Left kidney (tissue), 2 donors: Measurements from ENCODE around the gene TTC33. TPM values are rescaled to one million over a fixed set of nuclear protein-coding genes. Genes with fewer than 3 reads are reported as not detected.

Experiments
- DNase-seq: peaks from one replicate; pipeline ENCODE4 v3.0.0-alpha.2; 2013
- polyA plus RNA-seq: library from polyadenylated mRNA; unstranded; fragments of 120-200 nt; gene quantifications from one replicate; pipeline ENCODE4 v1.2.1, GENCODE V29; 2013; ENCODE audit not compliant: insufficient read length

Gene TTC33
- polyA plus RNA-seq, 1 donor: 39.5 TPM

DNA sequence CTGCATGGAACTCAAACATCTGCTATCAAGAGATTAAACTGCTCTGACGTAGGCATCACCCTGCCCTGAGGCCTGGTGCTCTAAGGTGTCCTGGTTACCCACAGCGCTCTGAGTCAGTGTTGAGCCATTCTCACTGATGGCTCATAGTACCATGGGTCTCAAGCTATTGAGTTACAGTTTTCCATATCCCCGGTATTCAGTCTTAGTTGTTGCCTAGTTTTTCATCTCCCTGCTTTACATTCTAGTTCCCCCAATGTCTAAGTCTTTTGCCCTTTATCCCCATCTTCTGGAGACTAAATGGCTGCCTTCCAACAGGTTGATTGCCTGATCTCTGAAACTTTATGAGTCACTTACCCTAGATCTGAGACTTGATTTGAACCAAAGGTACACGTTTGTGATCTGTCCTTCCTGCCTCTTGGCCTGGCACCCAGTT lies 237.3 kb downstream of the TTC33 start:
- DNase-seq: no peak

DNA sequence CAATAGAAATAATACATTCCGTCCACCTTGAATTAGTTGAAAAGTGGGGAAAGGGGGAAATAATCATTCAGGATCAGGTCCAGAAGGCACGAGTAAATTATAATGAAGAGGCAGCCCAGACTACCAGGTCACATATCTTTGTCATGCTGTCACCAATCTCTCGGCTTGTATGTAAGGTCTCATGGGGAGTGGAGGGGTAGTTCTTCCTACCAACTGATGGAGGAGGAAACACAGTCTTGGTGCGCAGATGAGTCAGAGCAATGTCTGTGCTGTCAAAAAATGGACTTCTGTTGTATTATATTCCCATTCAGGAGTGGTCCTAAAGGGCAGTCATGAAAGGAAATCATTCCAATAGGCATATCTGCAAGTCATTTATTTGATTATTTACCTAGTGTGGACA lies 240.3 kb downstream of the TTC33 start:
- no peak for DNase-seq

DNA sequence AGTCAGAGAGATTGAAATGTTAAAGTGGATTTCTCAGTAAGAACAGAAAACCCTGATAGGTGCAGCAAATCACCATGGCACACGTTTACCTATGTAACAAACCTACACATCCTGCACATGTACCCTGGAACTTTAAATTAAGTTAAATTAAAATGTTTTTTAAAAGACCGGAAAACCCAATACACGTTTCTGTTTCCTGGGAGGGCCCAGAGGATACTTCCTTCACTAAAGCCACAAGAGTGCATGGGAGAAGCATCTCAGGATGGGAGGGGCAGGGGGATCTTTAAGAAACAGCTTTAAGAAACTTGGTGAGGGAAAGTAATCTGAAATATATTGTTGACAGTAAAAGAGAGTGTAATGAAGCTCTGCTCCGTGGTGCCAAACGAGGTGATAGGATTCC lies 240.8 kb downstream of the TTC33 start:
- no peak for DNase-seq

DNA sequence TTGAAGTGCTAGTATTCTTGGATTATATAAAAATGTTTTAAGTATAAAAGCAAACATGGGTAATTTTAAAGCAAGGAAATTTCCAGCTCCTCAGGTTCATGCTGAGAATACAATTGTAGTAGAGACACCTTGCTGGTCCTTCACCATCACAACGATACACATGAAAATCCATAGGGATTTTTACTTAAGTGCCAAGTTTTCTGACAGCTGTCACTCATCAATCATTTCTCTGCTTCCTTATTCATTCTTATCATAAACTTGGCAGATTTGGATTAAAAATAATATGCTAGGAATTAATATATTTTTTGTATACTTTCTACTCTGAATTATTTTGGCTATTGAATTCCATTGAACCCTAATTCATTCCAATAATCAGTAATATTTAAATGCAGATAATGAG lies 244.0 kb downstream of the TTC33 start:
- no peak for DNase-seq

DNA sequence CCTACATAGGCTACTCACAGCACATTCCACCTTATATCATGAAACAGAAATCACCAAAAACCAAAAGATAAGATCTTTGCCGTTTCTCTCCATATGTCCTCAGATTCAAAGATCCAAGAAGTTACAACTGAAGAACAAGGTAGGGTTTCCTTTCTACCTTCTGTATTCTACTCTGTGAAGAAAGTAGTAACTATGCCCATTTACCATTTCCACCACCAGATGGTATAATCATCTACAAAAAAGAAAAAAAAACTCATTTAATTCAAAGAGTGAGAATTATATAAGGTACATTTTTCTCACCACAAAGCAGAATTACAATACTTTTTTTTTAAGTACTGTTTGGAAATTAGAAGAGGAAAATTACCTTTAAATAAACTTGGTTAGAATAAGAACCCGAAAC lies 248.7 kb downstream of the TTC33 start:
- no peak for DNase-seq

DNA sequence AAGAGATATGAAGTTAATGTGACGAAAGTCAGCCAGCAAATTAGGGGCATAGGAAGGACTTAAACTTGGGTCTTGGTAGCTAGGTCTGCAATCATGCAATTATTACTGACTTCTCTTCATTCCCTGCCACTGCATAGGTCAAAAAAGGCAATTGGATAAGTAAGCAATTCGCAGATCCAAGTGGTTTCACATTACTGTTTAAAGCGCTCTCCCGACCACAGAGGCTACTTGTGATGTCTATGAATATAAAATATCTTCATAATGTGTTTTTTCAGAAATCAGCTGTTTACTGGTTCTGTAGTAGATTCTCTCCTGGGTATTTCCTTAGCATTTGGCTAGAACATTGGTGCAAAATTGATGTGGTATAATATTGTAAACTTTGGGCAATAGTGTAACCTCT lies 250.7 kb downstream of the TTC33 start:
- DNase-seq: no peak

DNA sequence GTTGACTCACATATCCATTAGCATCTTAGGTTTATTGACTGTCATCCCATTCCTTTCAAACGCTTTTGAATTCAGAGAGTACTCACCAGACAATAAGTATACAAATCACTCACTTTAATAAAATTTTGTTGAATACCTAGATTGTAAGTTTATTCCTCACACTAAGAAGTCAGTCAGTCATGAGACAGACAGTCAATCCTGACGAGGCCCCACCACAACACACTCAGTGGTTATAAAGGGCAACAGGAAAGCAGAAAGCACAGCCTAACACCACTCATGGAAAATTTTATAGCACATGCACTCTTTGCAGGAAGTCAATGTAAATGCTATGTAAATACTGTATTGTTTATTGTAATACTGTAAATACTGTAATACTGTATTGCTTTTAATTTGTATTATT lies 252.3 kb downstream of the TTC33 start:
- DNase-seq: no peak

DNA sequence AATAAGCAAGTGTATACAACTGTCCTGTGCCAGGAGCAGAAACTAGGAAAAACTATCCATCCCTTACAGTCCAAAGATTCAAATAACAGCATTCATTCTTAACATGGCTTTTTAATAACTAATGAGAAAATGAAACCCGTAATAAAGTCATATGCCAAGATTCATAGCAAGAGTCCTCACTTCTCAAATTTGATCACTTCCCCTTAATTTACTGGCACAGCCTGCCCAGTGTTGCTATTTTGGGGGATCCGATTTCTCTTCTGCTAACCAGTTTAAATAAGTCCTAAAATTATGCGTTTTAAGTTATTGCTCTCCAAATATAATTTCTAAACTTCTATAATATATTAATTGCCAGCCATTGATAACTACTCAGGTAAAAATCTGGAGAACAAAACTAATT lies 253.0 kb downstream of the TTC33 start:
- DNase-seq: no peak

DNA sequence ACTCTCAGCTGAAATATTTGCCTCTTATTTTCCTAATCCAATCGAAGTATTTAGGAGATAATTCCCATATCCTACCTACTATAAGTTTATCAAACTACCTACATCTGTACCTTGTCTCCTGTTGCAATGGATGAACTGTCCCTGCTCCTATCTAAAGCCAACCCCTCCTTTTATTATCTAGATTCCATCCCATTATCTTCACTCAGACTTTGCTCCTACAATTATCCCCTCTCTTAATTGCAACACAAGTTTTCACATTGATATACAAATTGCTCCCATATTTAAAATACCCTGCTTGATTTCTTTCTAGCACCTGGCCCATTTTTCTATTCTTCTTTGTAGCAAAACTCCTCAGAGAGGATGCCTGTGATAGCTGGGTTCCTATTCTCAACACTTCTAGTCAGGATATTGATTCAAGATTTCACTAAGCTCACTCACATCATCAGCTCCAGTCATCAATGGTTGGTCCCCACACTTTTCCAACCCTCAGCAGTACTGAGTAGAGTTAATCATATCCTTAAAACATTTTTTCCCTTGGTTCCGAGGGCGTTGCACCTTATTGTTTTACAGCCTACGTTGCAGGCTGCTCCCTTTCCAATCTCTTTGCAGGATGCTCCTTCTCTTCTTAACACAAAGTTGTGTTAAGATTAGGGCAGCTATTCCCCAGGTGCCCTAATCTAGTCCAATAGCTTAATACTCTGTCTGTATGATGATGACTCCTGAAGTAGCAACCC lies 253.9 kb downstream of the TTC33 start:
- DNase-seq: no peak

DNA sequence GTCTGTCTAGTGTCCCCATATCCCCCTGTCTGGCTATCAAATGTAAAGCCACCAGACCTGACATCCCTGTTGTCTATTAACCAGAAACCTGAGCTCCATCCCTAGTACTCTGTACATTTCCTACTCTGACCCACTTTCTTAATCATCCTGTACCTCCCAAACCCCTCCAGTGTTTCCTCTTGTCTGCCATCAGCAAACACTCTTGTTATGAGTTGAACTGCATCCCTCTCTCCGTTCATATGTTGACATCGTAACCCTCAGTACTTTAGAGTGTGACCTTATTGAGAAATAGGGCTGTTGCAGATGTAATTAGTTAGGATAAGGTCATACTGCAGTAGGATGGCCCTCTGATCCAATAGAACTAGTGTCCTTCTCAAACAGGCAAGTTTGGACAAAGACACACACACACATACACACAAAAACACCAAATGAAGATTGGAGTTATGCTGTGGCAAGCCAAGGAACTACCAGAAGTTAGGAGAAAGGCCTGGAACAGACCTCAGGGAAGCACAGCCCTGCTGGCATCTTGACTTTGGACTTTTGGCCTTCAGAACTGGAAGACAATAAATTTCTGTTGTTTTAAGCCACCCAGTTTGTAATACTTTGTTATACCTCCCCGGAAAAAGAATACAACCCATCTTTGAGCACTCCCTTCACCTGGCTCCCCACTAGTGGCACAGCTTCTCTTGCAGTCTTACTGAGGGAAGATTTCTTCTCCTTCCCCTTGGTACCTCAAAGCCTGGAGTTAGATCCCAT lies 256.1 kb downstream of the TTC33 start:
- DNase-seq: no peak

DNA sequence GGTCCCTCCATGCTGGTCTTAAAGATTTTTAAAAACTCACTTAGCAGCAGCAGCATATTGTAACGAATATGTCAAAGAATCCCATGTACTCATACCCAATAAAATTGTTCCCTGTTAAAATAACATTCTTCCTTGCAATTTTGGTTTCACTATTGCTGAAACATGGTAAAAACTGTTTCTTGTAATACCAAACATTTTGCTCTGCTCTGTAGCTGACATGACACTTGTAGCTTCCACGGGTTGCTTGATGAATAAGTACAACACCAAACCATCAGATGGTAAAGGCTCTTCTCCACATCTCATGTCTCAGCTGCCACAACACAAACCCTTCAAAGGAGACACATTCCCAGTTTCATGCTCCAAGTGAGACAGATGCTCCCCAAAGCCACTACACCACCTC lies 256.8 kb downstream of the TTC33 start:
- DNase-seq: no peak

DNA sequence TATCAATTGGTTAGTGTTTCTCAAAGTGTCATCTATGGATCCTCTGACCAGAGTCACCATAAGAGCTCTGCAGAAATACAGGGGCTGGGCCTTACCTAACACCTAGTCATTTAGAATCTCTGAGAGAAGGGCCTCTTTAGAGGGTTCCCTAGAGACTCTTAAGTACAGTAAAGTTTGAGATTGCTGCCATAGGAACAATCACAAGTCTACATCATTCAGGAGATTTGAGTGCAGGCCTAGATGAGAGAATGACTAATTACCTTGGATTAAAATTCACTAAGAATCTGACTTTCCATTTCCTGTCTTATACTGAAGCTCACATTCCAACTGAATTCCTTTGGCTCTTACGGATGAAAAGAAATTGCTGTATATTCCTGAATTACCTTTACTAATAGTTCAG lies 258.2 kb downstream of the TTC33 start:
- DNase-seq: no peak

DNA sequence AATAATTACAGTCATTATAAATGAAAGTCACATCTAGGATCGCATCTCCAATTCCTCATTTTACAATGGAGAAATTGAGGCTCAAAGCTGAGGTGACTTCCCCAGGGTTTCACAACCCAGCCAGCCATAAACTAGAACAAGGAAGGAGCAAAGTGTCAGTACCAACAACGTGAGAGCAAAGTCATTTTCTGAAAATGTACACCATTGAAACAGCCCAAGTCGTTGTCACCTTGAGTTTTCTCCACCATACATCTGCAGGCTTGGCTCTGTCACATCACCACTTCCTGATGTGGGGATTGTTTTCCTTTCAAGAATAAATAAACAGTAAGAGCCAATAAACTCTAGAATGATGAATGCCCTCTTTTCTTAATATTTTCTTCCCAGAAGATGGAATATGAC lies 260.5 kb downstream of the TTC33 start:
- no peak for DNase-seq

DNA sequence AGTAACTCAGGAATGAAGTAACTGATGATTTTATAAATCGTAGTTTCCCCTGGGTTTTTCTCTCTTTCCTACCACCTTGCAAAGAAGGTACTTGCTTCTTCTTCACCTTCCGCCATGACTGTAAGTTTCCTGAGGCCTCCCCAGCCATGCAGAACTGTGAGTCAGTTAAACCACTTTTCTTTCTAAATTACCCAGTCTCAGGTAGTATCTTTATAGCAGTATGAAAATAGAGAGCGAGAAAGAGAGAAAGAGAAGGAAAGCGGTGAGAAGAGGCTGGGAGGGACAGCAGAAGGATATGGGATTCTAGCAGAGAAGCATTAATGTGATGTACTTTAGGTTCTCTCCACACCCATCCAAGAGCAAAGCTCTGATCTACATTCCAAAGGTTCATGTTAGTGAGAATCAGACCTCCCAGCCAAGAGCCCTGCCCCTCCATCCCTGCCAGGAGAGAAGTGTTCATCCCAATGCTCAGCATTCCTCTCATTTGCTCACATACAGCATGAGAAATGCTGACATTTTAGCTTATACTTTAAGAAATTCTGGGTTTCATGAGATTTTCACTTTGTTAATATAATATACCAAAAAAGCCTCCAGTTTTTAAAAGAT lies 261.0 kb downstream of the TTC33 start:
- DNase-seq: no peak

DNA sequence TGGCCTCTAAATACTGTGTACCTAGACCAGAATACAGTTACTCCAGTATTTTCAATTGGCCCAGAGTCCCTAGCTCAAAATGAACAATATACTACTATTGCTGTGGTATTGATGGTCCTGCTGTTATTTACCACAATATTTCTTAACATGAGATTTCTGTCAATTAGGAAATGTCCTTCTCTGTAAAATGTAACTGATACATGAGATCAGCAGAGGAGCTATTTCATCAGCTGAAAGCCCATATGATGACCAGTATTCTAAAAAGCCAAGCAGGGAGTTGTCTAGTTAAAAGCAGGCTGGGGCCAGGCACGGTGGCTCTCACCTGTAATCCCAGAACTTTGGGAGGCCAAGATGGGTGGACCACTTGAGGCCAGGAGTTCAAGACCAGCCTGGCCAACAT lies 263.7 kb downstream of the TTC33 start:
- DNase-seq: no peak

DNA sequence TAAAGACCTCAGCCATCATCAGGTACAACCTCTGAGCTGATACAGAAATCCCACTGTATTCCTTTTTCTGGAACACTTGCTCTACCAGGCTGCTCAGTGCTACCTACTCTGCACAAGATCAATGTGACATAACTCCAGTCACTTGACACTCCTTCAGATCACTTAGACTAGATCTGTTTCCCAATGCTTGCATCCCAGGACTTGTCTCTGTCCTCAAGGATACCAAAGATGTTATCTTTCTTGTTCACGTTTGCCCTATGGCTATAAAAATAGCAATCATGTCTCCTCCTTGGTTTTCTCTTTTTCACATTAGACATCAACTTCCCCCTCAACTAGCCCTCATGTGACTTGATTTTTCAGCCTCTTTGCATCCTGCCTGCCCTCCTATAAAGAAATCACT lies 264.1 kb downstream of the TTC33 start:
- DNase-seq: no peak

DNA sequence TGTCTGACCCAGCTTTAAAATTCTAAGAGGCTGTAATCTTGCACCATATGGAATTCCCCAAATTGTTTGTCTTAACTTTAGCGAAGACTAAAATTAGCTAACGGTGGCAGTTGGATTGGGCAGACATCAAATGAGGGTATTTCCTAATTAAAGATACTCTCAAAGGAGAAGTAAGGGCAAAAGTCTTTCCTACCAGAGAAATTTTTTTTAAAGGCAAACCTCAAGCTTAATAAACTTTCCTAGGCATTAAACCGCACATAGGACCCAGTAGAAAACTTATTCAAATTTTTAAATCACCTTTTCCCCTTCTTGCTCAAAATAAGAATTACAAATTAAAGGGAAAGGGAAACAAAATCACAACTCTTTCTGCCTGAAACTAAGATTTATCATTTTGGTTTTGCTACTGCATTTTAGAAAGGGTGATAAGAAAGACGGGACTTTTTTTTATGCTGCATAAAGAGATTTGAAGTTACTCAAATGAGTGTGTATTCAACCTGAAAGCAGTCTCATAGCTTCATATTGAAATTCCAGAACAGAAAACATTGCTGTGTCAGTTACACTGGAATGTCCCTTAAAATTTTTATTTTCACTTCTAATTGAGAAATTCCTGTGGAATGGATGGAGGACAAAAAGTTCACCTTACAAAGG lies 265.2 kb downstream of the TTC33 start:
- DNase-seq: no peak

DNA sequence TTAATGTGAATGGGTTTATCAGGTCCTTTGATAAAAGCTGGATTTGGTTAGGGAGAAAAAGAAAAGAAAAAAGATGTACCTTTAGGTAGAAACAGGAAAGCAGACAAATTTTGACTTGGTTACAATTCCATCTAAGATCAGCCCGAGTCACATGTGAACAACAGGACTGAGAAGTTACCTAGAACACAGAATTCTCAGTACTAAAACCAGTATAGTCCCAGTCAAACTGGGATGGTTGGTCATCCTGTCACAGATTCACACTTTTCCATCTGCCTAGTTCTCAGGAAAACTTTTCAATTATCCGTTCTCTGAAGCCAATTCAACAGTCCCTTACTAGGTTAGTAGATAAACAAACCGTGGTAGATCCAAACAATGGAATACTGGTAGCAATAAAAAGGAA lies 266.3 kb downstream of the TTC33 start:
- DNase-seq: no peak

DNA sequence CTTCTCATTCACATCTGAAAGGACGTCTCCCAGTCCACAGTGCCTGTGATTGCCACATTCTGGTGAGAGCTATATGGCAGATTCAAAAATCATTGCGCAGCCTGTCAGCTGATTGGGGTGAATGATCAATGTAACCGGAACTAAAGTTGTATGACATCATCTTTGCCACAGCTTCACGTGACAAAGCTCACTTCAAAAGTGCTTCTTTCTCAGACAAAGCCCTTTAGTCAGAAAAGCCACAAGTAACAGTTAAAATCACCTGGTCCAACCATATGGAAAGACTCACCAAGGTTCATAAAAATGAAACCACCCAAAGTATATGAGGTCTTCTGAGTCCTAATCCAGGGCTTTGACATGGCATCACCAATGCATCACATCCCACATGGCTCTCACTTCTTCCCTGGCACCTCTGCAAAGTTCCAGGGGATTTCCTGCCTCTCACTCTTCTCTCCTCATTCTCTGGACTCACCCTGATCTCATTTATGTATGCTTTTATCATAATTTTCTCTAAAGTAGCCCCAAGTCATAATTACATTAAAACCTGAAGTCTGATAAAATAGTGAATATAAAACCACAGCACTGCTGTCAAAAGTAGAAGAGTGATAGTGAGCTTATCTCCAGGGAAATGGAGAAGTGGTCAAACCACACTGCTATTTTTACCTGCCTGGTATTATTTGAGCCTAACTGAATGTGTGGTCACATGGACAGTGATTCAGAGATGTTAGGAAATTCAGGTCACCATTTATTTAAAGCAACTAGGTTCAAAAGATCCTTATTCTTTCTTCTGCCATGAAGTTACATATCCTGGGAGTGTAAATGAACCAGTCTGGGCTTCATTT lies 269.1 kb downstream of the TTC33 start:
- DNase-seq: no peak

DNA sequence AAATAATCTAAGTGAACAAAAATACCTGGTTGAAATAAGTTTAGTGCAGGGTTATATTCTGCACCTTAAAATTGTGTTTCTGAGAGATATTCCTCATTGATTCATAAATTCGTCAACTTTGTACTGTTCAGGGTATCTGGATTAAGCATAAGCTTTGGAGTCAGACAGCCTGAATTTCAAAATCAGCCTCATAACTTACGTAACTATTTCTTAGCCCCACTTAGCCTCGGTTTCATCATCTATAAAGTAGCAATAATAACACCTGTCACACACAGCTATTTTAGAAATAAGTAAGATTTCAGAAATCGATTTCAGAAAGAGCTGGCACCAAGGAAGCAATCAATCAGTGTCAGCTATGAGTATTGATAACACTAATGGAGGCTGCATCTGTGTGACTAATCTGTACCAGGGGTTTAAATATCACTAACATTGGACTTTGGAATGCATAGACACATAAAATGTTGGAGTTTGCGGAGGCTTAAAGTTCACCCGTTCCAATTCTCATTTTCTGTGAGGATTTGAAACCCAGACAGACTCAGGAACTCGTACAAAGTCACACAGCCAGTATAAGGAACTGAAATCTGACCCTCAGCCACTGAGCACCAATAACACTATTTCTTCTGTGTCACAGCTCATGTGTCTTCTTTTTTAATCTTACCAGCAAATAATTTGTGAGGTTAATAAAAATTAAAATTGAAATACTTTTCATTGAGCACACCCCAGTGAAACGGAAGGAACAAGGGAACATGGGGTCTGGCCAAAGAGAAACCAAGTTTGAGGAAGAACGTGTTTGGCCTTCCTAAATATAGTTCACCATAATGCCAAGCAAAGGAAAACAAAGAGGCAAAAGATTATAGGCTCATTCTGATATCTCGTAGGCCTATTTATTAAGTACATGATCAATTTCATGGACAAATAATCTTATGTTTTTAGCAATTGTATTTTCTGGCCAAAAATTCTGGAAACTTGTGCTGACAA lies 270.5 kb downstream of the TTC33 start:
- no peak for DNase-seq

DNA sequence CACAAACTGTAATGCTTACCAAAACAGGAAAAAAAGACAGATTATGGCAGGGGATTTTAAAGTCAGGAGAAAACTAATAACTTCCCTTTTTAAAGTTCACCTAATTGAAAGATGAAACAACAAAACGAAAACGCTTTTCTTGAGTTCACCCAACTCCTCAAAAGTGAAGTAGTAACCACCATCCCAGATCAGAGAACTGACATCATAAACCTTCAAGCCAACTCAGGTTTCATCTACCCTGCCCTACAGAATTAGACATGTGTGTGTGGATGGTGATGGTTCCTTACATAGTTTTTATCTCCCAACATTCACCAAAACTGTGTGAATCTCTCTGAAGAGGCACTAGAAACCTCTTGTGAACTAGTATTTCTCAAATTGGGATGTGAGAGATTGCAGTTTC lies 271.3 kb downstream of the TTC33 start:
- DNase-seq: no peak
